Measurements from ENCODE around the gene LEFTY2. TPM values are rescaled to one million over a fixed set of nuclear protein-coding genes. Genes with fewer than 3 reads are reported as not detected.
"Not testable (repeated sequence)": the region's sequence is repeated elsewhere in the genome, so short reads cannot be mapped to it uniquely, and the experiment has no call there.

Gene LEFTY2
- total and polyA plus RNA-seq, 2 donors = 0.33 to 1.5 TPM

DNA sequence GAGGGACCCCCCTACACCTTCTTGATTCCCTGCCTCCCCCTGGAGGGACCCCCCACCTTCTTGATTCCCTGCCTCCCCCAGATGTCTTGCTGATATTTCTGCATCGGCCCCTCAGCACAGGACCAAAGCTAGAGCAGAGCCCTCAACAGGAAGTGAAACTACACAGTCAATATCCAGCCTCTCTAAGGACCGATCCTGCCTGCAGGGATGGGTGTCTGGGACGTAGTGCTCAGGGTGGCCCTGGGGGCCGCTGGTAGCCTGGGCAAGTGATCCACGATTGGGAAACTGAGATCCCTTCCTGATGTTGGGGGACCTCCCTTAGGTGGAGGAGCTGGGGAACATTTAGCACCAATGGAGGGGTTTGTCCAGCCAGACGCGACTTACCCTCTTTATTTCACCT lies 3.9 kb upstream of the LEFTY2 start:
- Histone ChIP-seq H3K9me3 (ENCODE audit: control insufficient read depth in 2 of 2, insufficient read depth in 1 of 2, low read length in 1 of 2) (no peaks in the 10 kb centered on the region), H3K27ac (ENCODE audit: low read depth in 1 of 2, low read length in 1 of 2) (no peak overlapping the region), H3K4me3 (ENCODE audit: low read length in 2 of 2) (no peak overlapping the region), H3K4me1 (ENCODE audit: control insufficient read depth in 2 of 2, insufficient read depth in 2 of 2, low read length in 2 of 2) (peaks cover 0 to 10% of the 10 kb centered on the region in 2 donors), H3K27me3 (ENCODE audit: control insufficient read depth in 2 of 2, insufficient read depth in 1 of 2, low read length in 1 of 2) (peaks cover 0 to 2% of the 10 kb centered on the region in 2 donors), H3K36me3 (ENCODE audit: control insufficient read depth in 2 of 2, insufficient read depth in 2 of 2, low read length in 1 of 2) (no peaks in the 10 kb centered on the region)
- no peak for DNase-seq (ENCODE audit: low read depth in 6 of 9, low spot score in 9 of 9)
- WGBS = 55% methylated on average over 7 of the region's 7 CpGs

DNA sequence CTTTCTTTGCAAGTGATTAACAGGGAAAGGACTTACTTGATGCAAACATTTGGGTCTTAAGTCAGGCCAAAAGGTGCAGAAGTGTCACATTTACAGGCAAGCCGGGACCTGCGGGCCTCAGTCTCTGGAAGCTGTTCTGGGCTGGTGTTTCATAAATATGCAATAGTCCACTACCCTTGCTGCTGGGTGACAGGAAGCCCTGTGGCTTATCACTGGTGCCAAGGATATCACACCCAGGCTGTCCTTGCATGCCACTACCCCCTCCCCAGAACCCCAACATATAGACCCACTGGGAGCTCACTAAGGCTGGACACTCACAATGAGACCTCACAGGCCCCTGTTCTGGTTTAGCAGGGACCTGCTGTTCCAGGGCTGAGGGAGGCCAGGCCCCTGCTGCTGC lies 3.4 kb upstream of the LEFTY2 start:
- H3K4me1 ChIP-seq (ENCODE audit: control insufficient read depth in 2 of 2, insufficient read depth in 2 of 2, low read length in 2 of 2) = peaks cover 0 to 10% of the 10 kb centered on the region in 2 donors
- no peak overlapping the region for H3K27ac ChIP-seq (ENCODE audit: low read depth in 1 of 2, low read length in 1 of 2)
- H3K36me3 ChIP-seq (ENCODE audit: control insufficient read depth in 2 of 2, insufficient read depth in 2 of 2, low read length in 1 of 2) = no peaks in the 10 kb centered on the region
- no peak overlapping the region for H3K4me3 ChIP-seq (ENCODE audit: low read length in 2 of 2)
- no peak for DNase-seq (ENCODE audit: low read depth in 6 of 9, low spot score in 9 of 9)
- no peaks in the 10 kb centered on the region for H3K9me3 ChIP-seq (ENCODE audit: control insufficient read depth in 2 of 2, insufficient read depth in 1 of 2, low read length in 1 of 2)
- 97% methylated on average over 2 of the region's 2 CpGs for WGBS
- H3K27me3 ChIP-seq (ENCODE audit: control insufficient read depth in 2 of 2, insufficient read depth in 1 of 2, low read length in 1 of 2) = peaks cover 0 to 3% of the 10 kb centered on the region in 2 donors

DNA sequence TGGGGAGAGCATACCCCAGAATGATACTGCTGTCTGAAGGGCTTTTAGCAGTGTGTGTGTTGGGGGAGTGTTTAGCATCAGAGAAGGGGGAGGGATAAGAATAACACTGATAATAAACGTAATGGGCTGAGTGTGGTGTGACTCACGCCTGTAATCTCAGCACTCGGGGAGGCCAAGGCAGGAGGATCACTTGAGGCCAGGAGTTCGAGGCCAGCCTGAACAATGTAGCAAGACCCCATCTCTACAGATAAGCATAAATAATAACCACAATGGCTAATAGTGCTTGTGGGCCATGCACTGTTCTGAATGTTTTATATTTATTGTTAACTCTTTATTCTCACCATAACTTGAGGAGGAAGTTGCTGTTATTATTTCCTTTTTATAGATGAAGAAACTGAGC lies 2.6 kb upstream of the LEFTY2 start:
- Histone ChIP-seq H3K36me3 (ENCODE audit: control insufficient read depth in 2 of 2, insufficient read depth in 2 of 2, low read length in 1 of 2) (no peaks in the 10 kb centered on the region), H3K4me3 (ENCODE audit: low read length in 2 of 2) (no peak overlapping the region), H3K27me3 (ENCODE audit: control insufficient read depth in 2 of 2, insufficient read depth in 1 of 2, low read length in 1 of 2) (peaks cover 0 to 6% of the 10 kb centered on the region in 2 donors), H3K9me3 (ENCODE audit: control insufficient read depth in 2 of 2, insufficient read depth in 1 of 2, low read length in 1 of 2) (no peaks in the 10 kb centered on the region), H3K4me1 (ENCODE audit: control insufficient read depth in 2 of 2, insufficient read depth in 2 of 2, low read length in 2 of 2) (peaks cover 0 to 13% of the 10 kb centered on the region in 2 donors), H3K27ac (ENCODE audit: low read depth in 1 of 2, low read length in 1 of 2) (no peak overlapping the region)
- DNase-seq (ENCODE audit: low read depth in 6 of 9, low spot score in 9 of 9) = no peak
- WGBS = 99% methylated on average over 4 of the region's 4 CpGs

DNA sequence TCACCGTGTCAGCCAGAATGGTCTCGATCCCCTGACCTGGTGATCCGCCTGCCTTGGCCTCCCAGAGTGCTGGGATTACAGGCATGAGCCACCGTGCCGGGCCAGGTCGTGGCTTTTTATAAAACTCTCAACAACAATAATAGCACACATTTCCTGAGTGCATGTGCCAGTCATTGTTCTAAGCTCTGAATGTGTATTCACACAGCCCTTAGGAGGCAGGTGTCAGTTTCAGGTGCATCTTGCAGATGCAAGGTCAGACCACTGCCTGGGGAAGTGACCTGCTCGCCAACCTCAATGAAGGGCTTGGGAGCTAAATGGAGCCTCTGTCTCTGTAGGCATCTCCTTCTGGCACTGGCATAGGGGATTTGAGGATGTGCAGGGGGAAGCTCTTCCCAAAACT lies 1.6 kb upstream of the LEFTY2 start:
- no peak overlapping the region for H3K27ac ChIP-seq (ENCODE audit: low read depth in 1 of 2, low read length in 1 of 2)
- peaks cover 0 to 13% of the 10 kb centered on the region in 2 donors for H3K4me1 ChIP-seq (ENCODE audit: control insufficient read depth in 2 of 2, insufficient read depth in 2 of 2, low read length in 2 of 2)
- H3K9me3 ChIP-seq (ENCODE audit: control insufficient read depth in 2 of 2, insufficient read depth in 1 of 2, low read length in 1 of 2) = no peaks in the 10 kb centered on the region
- no peaks in the 10 kb centered on the region for H3K36me3 ChIP-seq (ENCODE audit: control insufficient read depth in 2 of 2, insufficient read depth in 2 of 2, low read length in 1 of 2)
- no peak overlapping the region for H3K4me3 ChIP-seq (ENCODE audit: low read length in 2 of 2)
- 67% methylated on average over 7 of the region's 7 CpGs for WGBS
- no peak for DNase-seq (ENCODE audit: low read depth in 6 of 9, low spot score in 9 of 9)
- H3K27me3 ChIP-seq (ENCODE audit: control insufficient read depth in 2 of 2, insufficient read depth in 1 of 2, low read length in 1 of 2) = peaks cover 0 to 6% of the 10 kb centered on the region in 2 donors

DNA sequence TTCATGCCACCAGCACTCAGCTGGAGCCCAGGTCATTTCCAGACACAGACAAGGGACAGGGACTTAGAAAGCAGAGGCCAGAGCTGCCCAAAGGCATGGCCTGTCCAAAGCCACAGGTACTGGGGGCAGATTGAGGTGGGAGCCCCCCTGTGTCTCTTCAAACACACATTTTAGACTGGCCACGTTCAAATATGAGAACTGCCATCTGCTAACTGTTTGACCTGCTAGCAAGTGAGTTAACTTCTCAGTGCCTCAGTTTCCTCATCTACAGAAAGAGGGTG lies 862 bp upstream of the LEFTY2 start:
- H3K27me3 ChIP-seq (ENCODE audit: control insufficient read depth in 2 of 2, insufficient read depth in 1 of 2, low read length in 1 of 2) = peaks cover 0 to 6% of the 10 kb centered on the region in 2 donors
- H3K4me1 ChIP-seq (ENCODE audit: control insufficient read depth in 2 of 2, insufficient read depth in 2 of 2, low read length in 2 of 2) = peaks cover 0 to 13% of the 10 kb centered on the region in 2 donors
- no peaks in the 10 kb centered on the region for H3K36me3 ChIP-seq (ENCODE audit: control insufficient read depth in 2 of 2, insufficient read depth in 2 of 2, low read length in 1 of 2)
- no peak overlapping the region for H3K27ac ChIP-seq (ENCODE audit: low read depth in 1 of 2, low read length in 1 of 2)
- no peak for DNase-seq (ENCODE audit: low read depth in 6 of 9, low spot score in 9 of 9)
- no peaks in the 10 kb centered on the region for H3K9me3 ChIP-seq (ENCODE audit: control insufficient read depth in 2 of 2, insufficient read depth in 1 of 2, low read length in 1 of 2)
- WGBS = 82% methylated on average over 1 of the region's 1 CpG
- H3K4me3 ChIP-seq (ENCODE audit: low read length in 2 of 2) = no peak overlapping the region

DNA sequence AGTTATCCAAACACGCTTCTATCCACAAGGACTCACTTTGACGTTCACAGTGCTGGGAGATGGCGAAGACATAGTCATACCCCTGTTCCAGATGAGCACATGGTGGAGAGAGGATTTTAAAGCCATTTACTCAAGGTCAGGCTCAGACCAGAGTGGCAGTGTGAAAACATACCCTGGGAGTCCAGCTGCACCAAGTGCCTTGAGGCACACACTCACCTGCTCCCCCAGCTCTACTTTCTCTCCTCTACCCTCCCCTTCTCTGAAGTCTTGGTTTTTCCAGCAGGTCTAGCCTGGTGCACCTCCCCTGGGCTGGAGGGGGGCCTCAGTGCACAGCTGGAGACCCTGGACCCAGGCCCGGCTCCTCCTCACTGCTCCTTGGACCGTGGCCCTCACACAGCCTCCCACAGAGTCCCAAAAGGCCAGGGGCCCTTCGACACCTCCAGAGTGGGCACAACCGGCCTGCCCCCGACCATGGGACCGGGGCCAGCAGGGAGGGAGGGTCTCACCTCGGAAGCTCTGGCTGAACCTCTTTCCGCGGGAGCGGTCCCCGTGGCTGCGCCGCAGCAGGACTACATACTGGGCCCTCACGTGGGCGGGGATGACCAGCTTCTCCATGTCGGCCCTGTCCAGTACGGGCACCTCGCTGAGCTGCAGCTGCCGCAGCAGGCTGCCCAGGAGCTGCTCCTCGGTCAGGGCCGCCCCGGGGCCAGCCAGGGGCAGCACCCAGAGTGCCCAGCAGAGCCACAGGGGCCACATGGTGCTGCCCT lies 452 bp downstream of the LEFTY2 start:
- H3K4me3 ChIP-seq (ENCODE audit: low read length in 2 of 2) = no peak overlapping the region
- peaks cover 0 to 6% of the 10 kb centered on the region in 2 donors for H3K27me3 ChIP-seq (ENCODE audit: control insufficient read depth in 2 of 2, insufficient read depth in 1 of 2, low read length in 1 of 2)
- no peaks in the 10 kb centered on the region for H3K36me3 ChIP-seq (ENCODE audit: control insufficient read depth in 2 of 2, insufficient read depth in 2 of 2, low read length in 1 of 2)
- no peak for DNase-seq (ENCODE audit: low read depth in 6 of 9, low spot score in 9 of 9)
- whole genome bisulfite sequencing = 96% methylated on average over 25 of the region's 25 CpGs
- H3K4me1 ChIP-seq (ENCODE audit: control insufficient read depth in 2 of 2, insufficient read depth in 2 of 2, low read length in 2 of 2) = peaks cover 0 to 13% of the 10 kb centered on the region in 2 donors
- H3K27ac ChIP-seq (ENCODE audit: low read depth in 1 of 2, low read length in 1 of 2) = no peak overlapping the region
- H3K9me3 ChIP-seq (ENCODE audit: control insufficient read depth in 2 of 2, insufficient read depth in 1 of 2, low read length in 1 of 2) = no peaks in the 10 kb centered on the region

DNA sequence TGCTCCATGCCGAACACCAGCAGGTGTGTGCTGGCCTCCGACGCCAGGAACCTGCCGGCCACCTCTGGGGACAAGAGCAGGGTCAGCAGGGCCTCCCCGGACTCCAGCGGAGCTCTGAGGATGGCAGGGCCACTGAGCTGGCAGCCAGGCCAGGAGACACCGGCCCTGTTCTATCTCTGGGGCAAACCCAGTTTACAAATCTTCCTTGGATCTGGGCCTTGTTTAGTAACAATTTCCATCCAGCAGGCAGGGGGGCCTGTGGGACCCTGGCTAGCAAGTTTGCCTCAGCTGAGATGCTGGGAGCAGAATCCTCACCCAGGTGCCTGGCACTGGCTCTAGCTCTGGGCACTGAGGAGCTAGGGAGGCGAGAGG lies 1.1 kb downstream of the LEFTY2 start:
- not testable (repeated sequence) for H3K4me1 ChIP-seq (ENCODE audit: control insufficient read depth in 2 of 2, insufficient read depth in 2 of 2, low read length in 2 of 2); H3K27me3 ChIP-seq (ENCODE audit: control insufficient read depth in 2 of 2, insufficient read depth in 1 of 2, low read length in 1 of 2); H3K4me3 ChIP-seq (ENCODE audit: low read length in 2 of 2); H3K27ac ChIP-seq (ENCODE audit: low read depth in 1 of 2, low read length in 1 of 2); H3K36me3 ChIP-seq (ENCODE audit: control insufficient read depth in 2 of 2, insufficient read depth in 2 of 2, low read length in 1 of 2); H3K9me3 ChIP-seq (ENCODE audit: control insufficient read depth in 2 of 2, insufficient read depth in 1 of 2, low read length in 1 of 2); DNase-seq (ENCODE audit: low read depth in 6 of 9, low spot score in 9 of 9)
- WGBS = 97% methylated on average over 8 of the region's 8 CpGs

DNA sequence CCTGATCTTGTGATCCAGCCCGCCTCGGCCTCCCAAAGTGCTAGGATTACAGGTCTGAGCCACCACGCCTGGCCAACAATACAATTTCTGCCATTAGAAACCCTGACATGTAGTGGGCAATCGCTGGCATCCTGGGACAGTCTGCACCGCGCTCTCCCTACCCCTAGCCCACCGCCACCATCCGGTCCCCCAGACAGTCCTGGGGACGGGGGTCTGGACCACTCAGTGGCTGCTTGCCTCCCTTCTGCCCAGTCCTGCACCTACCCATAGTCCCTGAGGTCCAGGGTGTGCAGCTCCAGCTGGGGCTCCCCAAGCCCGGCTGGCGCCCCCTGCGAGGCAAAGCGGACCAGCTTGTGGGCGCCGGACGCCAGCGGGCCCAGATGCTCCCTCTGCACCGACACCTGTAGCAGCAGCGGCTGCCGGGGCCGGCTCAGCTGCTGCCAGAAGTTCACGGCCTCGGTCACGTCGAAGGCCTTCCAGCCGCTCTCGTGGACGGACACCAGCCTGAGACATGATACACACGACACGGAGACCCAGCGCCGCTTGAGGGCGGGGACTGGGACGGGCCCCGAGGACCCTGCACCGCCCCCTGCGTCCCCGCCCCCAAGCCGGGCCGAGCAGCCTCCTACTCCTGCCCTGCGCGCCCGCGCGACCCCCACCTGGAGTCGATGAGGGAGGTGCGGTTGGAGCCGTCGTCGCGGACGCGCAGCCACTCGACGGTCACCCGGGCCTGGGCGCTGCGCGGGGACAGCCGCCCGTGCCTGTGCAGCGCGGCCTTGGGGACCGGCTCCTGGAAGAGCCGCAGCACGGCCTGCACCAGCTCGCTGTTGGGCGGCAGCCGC lies 1.7 kb downstream of the LEFTY2 start:
- 74% methylated on average over 61 of the region's 69 CpGs for WGBS
- H3K27ac ChIP-seq (ENCODE audit: low read depth in 1 of 2, low read length in 1 of 2); H3K27me3 ChIP-seq (ENCODE audit: control insufficient read depth in 2 of 2, insufficient read depth in 1 of 2, low read length in 1 of 2); H3K36me3 ChIP-seq (ENCODE audit: control insufficient read depth in 2 of 2, insufficient read depth in 2 of 2, low read length in 1 of 2); H3K4me1 ChIP-seq (ENCODE audit: control insufficient read depth in 2 of 2, insufficient read depth in 2 of 2, low read length in 2 of 2); H3K9me3 ChIP-seq (ENCODE audit: control insufficient read depth in 2 of 2, insufficient read depth in 1 of 2, low read length in 1 of 2); H3K4me3 ChIP-seq (ENCODE audit: low read length in 2 of 2): not testable (repeated sequence)
- peak in 3 of 9 donors; percentile 28 to 47 (median 44) for DNase-seq (ENCODE audit: low read depth in 6 of 9, low spot score in 9 of 9)

Data from thymus (tissue), 11 donors.